ENCODE results near the gene VAPB. TPM values are rescaled to one million over a fixed set of nuclear protein-coding genes. Genes with fewer than 3 reads are reported as not detected.

The VAPB gene
- polyA plus RNA-seq, 1 donor (not counting 4 experiments of a cell fraction or from before 2014, with no cell fraction given): 38.0 TPM

DNA sequence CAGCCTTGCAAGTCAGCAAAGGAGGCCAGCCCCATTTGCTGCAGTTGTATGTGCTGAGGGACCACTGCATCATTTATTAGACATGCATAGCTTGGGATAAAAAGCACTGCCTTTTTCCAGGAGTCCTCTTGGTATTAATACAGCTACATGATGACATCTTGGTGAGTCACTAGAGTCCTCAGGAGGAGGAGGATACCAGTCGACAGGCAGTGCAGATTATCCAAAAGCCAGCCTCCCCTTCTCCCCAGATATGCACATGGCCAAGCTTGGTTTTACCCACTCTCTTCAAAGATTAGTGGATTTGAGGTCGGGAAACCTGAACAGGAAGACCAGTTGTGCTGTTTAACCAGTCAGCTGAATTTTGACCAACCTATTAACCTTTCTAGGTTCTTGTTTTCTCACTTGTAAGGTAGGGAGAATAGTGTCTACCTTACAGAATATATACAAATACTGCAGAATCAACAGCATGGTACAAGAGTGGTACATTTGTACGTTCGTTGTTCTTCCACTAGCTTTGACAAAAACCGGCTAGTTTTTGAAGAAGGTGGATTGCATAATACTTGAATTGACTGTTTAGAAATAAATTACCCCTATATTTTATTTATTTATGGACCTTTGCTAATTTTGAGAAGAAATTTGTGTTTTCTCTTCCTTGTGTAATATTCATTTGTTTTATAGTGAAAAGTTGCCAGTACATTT, 31.9 kb downstream of the VAPB start:
- peaks cover 8% of the 10 kb centered on the region for H4K20me1 ChIP-seq (ENCODE audit: control insufficient read depth, extremely low read depth, insufficient read depth, low read length)
- H3K4me2 ChIP-seq (ENCODE audit: control insufficient read depth, extremely low read depth, insufficient read depth, low read depth, low read length): no peak overlapping the region
- FAIRE-seq (peak; percentile 94), DNase-seq (ENCODE audit: low read depth, low spot score) (no peak)
- H3K9me3 ChIP-seq (ENCODE audit: control insufficient read depth, low read depth, low read length): no peaks in the 10 kb centered on the region
- no peak overlapping the region for H3K27ac ChIP-seq (ENCODE audit: control insufficient read depth, insufficient read depth, low read length)
- H3K79me2 ChIP-seq (ENCODE audit: control insufficient read depth, insufficient read depth, low read length): peaks cover 75% of the 10 kb centered on the region
- no peaks in the 10 kb centered on the region for H3K27me3 ChIP-seq (ENCODE audit: control insufficient read depth, extremely low read depth, insufficient read depth, low read length)
- peaks cover 0 to 24% of the 10 kb centered on the region in 2 experiments for H3K36me3 ChIP-seq (ENCODE audit: control insufficient read depth in 2 of 2, extremely low read depth in 1 of 2, insufficient read depth in 2 of 2, low read length in 2 of 2)
- no peak overlapping the region for H2AFZ ChIP-seq (ENCODE audit: control insufficient read depth, low read length)
- no peak overlapping the region for H3K9ac ChIP-seq (ENCODE audit: control insufficient read depth, extremely low read depth, insufficient read depth, low read length)
- dilution Hi-C loops (cut with MboI; ENCODE audit: extremely low pct_ligation_motif_present, low sequenced_read_pairs): no loop called here
- H3K4me1 ChIP-seq (ENCODE audit: control insufficient read depth, extremely low read depth, insufficient read depth, low read length): peaks cover 16% of the 10 kb centered on the region
- no peak for TF ChIP-seq EZH2 (IDR thresholded peaks at IDR 0.05; ENCODE audit: low read length)
- TF ChIP-seq CTCF (optimal IDR thresholded peaks at IDR 0.05 in 1 of 3, IDR thresholded peaks at IDR 0.05 in 1 of 3, conservative IDR thresholded peaks at IDR 0.05 in 1 of 3; ENCODE audit: extremely low read depth in 1 of 3, insufficient read depth in 2 of 3, low read length in 3 of 3): no peak
- H3K9me1 ChIP-seq (ENCODE audit: control insufficient read depth, extremely low read depth, insufficient read depth, low read length): peaks cover 7% of the 10 kb centered on the region
- no peak overlapping the region for H3K4me3 ChIP-seq (ENCODE audit: control insufficient read depth in 2 of 3, extremely low read depth in 1 of 3, insufficient read depth in 2 of 3, low read depth in 1 of 3, low read length in 3 of 3)

DNA sequence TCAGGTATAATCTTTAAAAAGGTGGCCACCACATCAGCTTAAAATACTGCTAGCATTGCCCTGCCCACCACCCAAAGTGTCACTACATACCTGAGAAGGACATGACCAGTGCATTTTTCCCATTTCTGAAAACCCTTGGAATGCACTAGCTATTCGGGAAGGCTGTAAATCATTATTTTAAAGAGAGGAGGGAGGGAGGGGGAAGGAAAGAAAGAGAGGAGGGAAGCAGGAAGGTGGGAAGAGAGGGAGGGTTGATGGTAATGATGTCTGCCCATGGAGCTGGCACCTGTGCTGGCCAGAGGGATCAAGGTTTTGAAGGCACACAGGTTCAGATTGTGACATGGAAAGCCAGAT, 32.4 kb downstream of the VAPB start:
- dilution Hi-C loops (cut with MboI; ENCODE audit: extremely low pct_ligation_motif_present, low sequenced_read_pairs): no loop called here
- Histone ChIP-seq H3K79me2 (ENCODE audit: control insufficient read depth, insufficient read depth, low read length) (peaks cover 75% of the 10 kb centered on the region), H3K9ac (ENCODE audit: control insufficient read depth, extremely low read depth, insufficient read depth, low read length) (no peak overlapping the region), H3K4me2 (ENCODE audit: control insufficient read depth, extremely low read depth, insufficient read depth, low read depth, low read length) (no peak overlapping the region), H3K9me1 (ENCODE audit: control insufficient read depth, extremely low read depth, insufficient read depth, low read length) (peaks cover 7% of the 10 kb centered on the region), H3K4me1 (ENCODE audit: control insufficient read depth, extremely low read depth, insufficient read depth, low read length) (peaks cover 16% of the 10 kb centered on the region), H3K36me3 (ENCODE audit: control insufficient read depth in 2 of 2, extremely low read depth in 1 of 2, insufficient read depth in 2 of 2, low read length in 2 of 2) (peaks cover 0 to 24% of the 10 kb centered on the region in 2 experiments), H3K4me3 (ENCODE audit: control insufficient read depth in 2 of 3, extremely low read depth in 1 of 3, insufficient read depth in 2 of 3, low read depth in 1 of 3, low read length in 3 of 3) (no peak overlapping the region), H3K27me3 (ENCODE audit: control insufficient read depth, extremely low read depth, insufficient read depth, low read length) (no peaks in the 10 kb centered on the region), H3K9me3 (ENCODE audit: control insufficient read depth, low read depth, low read length) (no peaks in the 10 kb centered on the region), H4K20me1 (ENCODE audit: control insufficient read depth, extremely low read depth, insufficient read depth, low read length) (peaks cover 8% of the 10 kb centered on the region), H2AFZ (ENCODE audit: control insufficient read depth, low read length) (no peak overlapping the region), H3K27ac (ENCODE audit: control insufficient read depth, insufficient read depth, low read length) (no peak overlapping the region)
- DNase-seq (ENCODE audit: low read depth, low spot score) (no peak), FAIRE-seq (peak; percentile 29)
- no peak for TF ChIP-seq CTCF (optimal IDR thresholded peaks at IDR 0.05 in 1 of 3, IDR thresholded peaks at IDR 0.05 in 1 of 3, conservative IDR thresholded peaks at IDR 0.05 in 1 of 3; ENCODE audit: extremely low read depth in 1 of 3, insufficient read depth in 2 of 3, low read length in 3 of 3)
- no peak for TF ChIP-seq EZH2 (IDR thresholded peaks at IDR 0.05; ENCODE audit: low read length)
